BE2C (cell line): ENCODE results near the gene ACAT2.

Experiments
- DNase-seq: peaks from one replicate; pipeline ENCODE4 v3.0.0-alpha.2; 2020
- H3K27me3 ChIP-seq: fragments of 250-450 bp; sonication (Bioruptor Pico); 2 replicates; pipeline ENCODE4 v1.5.1; 2020; ENCODE audit warnings: mild to moderate bottlenecking
- H3K36me3 ChIP-seq: fragments of 250-450 bp; sonication (Bioruptor Pico); 2 replicates; pipeline ENCODE4 v1.5.1; 2020; ENCODE audit warnings: mild to moderate bottlenecking
- H3K4me1 ChIP-seq: fragments of 250-450 bp; sonication (Bioruptor Pico); 2 replicates; pipeline ENCODE4 v1.5.1; 2020
- H3K4me3 ChIP-seq: 2 replicates; pipeline ENCODE4 v1.5.1; 2011; ENCODE audit warnings: low read depth, low read length
- H3K9me3 ChIP-seq: fragments of 250-450 bp; sonication (Bioruptor Pico); 2 replicates; pipeline ENCODE4 v1.5.1; 2020
- CTCF ChIP-seq: IDR thresholded peaks from 2 replicates; pipeline ENCODE4 v1.5.1; 2012; ENCODE audit warnings: mild to moderate bottlenecking, low read depth, low read length

Gene ACAT2

GRCh38 chr6:159826968-159827647 lies 65.3 kb downstream of the ACAT2 start:
- H3K4me1 ChIP-seq, result no peaks in the 10 kb centered on the region
- no peak for DNase-seq
- TF ChIP-seq CTCF, result no peak
- H3K4me3 ChIP-seq, result no peak overlapping the region
- no peaks in the 10 kb centered on the region for H3K27me3 ChIP-seq
- no peaks in the 10 kb centered on the region for H3K9me3 ChIP-seq
- no peaks in the 10 kb centered on the region for H3K36me3 ChIP-seq

- no peak overlapping the region for H3K4me3 ChIP-seq
- no peaks in the 10 kb centered on the region for H3K27me3 ChIP-seq
- DNase-seq, result no peak
- H3K4me1 ChIP-seq, result no peaks in the 10 kb centered on the region
- H3K9me3 ChIP-seq, result no peaks in the 10 kb centered on the region
- no peak for TF ChIP-seq CTCF
- no peaks in the 10 kb centered on the region for H3K36me3 ChIP-seq
Measured at GRCh38 chr6:159828074-159828473, 66.2 kb downstream of the ACAT2 start.
